Caki2 (cell line): ENCODE measurements around the gene ABCB4. TPM values are rescaled to one million over a fixed set of nuclear protein-coding genes. Genes with fewer than 3 reads are reported as not detected.
"Not testable (repeated sequence)": the region's sequence is repeated elsewhere in the genome, so short reads cannot be mapped to it uniquely, and the experiment has no call there.

ENCODE experiments used
- DNase-seq: peaks from one replicate; pipeline ENCODE4 v3.0.0-alpha.2; 2015; ENCODE audit warnings: low read depth
- in situ Hi-C: cut with HindIII; loops from 2 replicates; pipeline ENCODE4 v1.10.0; 2016; ENCODE audit warnings: low sequenced_read_pairs, low pct_unique_long_range_greater_than_20kb, mixed read lengths
- total RNA-seq: library from RNA; depleted of rRNA; stranded (reverse); fragments of >200 nt; shearing (Covaris generic); gene quantifications from 2 replicates; pipeline ENCODE4 v1.2.3, GENCODE V29; 2014; ENCODE audit warnings: low replicate concordance

Gene ABCB4
- total RNA-seq, 1 experiment from 2014 or later = 0.03 TPM

GRCh38 chr7:87482115-87482514 is 6.6 kb upstream of the ABCB4 start:
- no peak for DNase-seq
- in situ Hi-C loops = no loop called here

GRCh38 chr7:87480386-87480785 is 4.9 kb upstream of the ABCB4 start:
- peak; percentile 12 for DNase-seq
- in situ Hi-C loops = no loop called here

GRCh38 chr7:87479951-87480350 is 4.5 kb upstream of the ABCB4 start:
- in situ Hi-C loops = no loop called here
- no peak for DNase-seq

GRCh38 chr7:87476179-87476557 is 688 bp upstream of the ABCB4 start:
- in situ Hi-C loops = no loop called here
- DNase-seq = no peak

- peak; percentile 69 for DNase-seq
- in situ Hi-C loops = no loop called here
Observed at GRCh38 chr7:87474533-87475358, 734 bp downstream of the ABCB4 start.

- in situ Hi-C loops = no loop called here
- no peak for DNase-seq
Observed at GRCh38 chr7:87473986-87474385, 1.5 kb downstream of the ABCB4 start.

- in situ Hi-C loops = no loop called here
- DNase-seq = no peak
Observed at GRCh38 chr7:87473192-87473591, 2.3 kb downstream of the ABCB4 start.

- in situ Hi-C loops = no loop called here
- no peak for DNase-seq
Observed at GRCh38 chr7:87471473-87471872, 4.0 kb downstream of the ABCB4 start.

- in situ Hi-C loops, DNase-seq: not testable (repeated sequence)
Observed at GRCh38 chr7:87469204-87469603, 6.3 kb downstream of the ABCB4 start.

GRCh38 chr7:87465534-87465880 is 10.0 kb downstream of the ABCB4 start:
- DNase-seq, in situ Hi-C loops: not testable (repeated sequence)

GRCh38 chr7:87464830-87465533 is 10.5 kb downstream of the ABCB4 start:
- in situ Hi-C loops, DNase-seq: not testable (repeated sequence)

- in situ Hi-C loops = no loop called here
- DNase-seq = no peak
Observed at GRCh38 chr7:87463982-87464381, 11.5 kb downstream of the ABCB4 start.

GRCh38 chr7:87460444-87460843 is 15.0 kb downstream of the ABCB4 start:
- DNase-seq, in situ Hi-C loops: not testable (repeated sequence)

- in situ Hi-C loops = no loop called here
- no peak for DNase-seq
Observed at GRCh38 chr7:87459941-87460340, 15.5 kb downstream of the ABCB4 start.

GRCh38 chr7:87458148-87458547 is 17.3 kb downstream of the ABCB4 start:
- DNase-seq = no peak
- in situ Hi-C loops = no loop called here

GRCh38 chr7:87456247-87456646 is 19.2 kb downstream of the ABCB4 start:
- no peak for DNase-seq
- in situ Hi-C loops = no loop called here

GRCh38 chr7:87452279-87452678 is 23.2 kb downstream of the ABCB4 start:
- in situ Hi-C loops = no loop called here
- DNase-seq = no peak

GRCh38 chr7:87451187-87451586 is 24.3 kb downstream of the ABCB4 start:
- DNase-seq = no peak
- in situ Hi-C loops = no loop called here

- in situ Hi-C loops = no loop called here
- DNase-seq = no peak
Observed at GRCh38 chr7:87450706-87451105, 24.8 kb downstream of the ABCB4 start.

- in situ Hi-C loops = no loop called here
- peak; percentile 12 for DNase-seq
Observed at GRCh38 chr7:87448388-87448787, 27.1 kb downstream of the ABCB4 start.
